BLaER1 treated with 17β-estradiol and CSF1 and Interleukin-3, amounts not matched to agents 10 nM and 100 nM (cell line): ENCODE results near the gene SLC9A2.

ENCODE experiments used
- H3K27ac ChIP-seq, 11 experiments: shearing (Covaris generic); formaldehyde crosslinking; 2 replicates each; pipeline ENCODE4 v1.8.1; 2022
- H3K27me3 ChIP-seq, 11 experiments: shearing (Covaris generic); formaldehyde crosslinking; 2 replicates each; pipeline ENCODE4 v1.8.1; 2022
- H3K36me3 ChIP-seq, 11 experiments: shearing (Covaris generic); formaldehyde crosslinking; 2 replicates each; pipeline ENCODE4 v1.8.1; 2022
- H3K4me1 ChIP-seq, 10 experiments: shearing (Covaris generic); formaldehyde crosslinking; 2 replicates each; pipeline ENCODE4 v1.8.1; 2022
- H3K4me2 ChIP-seq, 11 experiments: shearing (Covaris generic); formaldehyde crosslinking; 2 replicates each; pipeline ENCODE4 v1.8.1; 2022
- H3K4me3 ChIP-seq, 10 experiments: shearing (Covaris generic); formaldehyde crosslinking; 2 replicates each; pipeline ENCODE4 v1.8.1; 2022
- H3K9ac ChIP-seq, 11 experiments: shearing (Covaris generic); formaldehyde crosslinking; 2 replicates each; pipeline ENCODE4 v1.8.1; 2022
- H3K9me3 ChIP-seq, 11 experiments: shearing (Covaris generic); formaldehyde crosslinking; replicated peaks in 1 of 11; 2 replicates each; pipeline ENCODE4 v1.8.1; 2022
- H4K20me1 ChIP-seq, 11 experiments: shearing (Covaris generic); formaldehyde crosslinking; 2 replicates each; pipeline ENCODE4 v1.8.1; 2022
- Cebpa-rat ChIP-seq, 11 experiments: shearing (Covaris generic); IDR thresholded peaks; 2 replicates each; pipeline ENCODE4 v1.8.1; 2022

Gene SLC9A2

DNA sequence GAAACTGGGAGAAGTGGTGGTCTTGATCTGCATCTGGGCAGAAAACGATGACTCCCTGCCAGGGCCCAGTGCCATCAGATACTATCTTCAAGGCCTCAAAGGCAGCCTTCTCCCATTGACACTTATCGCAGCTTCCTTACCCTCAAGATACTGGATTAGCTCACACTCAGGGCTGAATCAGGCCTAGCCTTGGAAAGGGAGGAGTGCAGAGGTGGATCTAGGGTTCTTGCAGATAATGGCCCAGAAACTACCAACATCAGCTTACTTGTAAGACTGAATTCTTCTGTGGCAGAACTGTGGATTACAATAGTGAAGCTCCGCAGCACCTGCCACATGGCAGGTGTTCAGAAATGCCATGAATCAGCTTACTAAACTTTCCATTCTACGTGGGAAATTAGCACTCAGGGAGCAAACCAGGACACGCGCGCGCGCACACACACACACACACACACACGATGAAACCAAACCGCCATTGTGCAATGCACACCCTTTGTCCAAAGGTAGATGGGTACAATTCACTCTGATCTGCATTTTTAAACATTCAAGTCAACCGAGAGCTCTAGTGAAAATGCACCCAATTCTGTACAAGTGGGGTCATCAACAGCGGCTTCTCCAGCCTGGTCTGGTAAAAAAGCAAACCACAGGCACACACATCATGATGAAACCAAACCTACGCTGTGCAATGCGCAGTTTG is 116.2 kb downstream of the SLC9A2 start:
- H3K27ac ChIP-seq, result peak overlapping the region in 2 of 11 experiments; percentile 69 to 80; a peak in 4 of 22 replicates

DNA sequence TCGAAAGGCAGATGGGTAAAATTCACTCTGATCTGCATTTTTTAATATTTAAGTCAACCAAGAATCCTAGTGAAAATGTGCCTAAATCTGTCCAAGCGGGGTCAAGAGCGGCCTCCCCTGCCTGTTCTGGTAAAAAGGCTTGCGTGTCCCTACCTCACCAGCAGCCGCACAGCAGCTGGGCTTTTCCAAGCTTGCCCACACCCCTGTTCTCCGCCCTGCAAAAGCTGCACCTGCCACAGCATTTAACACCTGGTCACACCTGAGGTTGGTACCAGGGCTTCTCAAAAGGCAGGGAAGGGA is 116.7 kb downstream of the SLC9A2 start:
- no peaks in the 10 kb centered on the region for H3K27me3 ChIP-seq
- peak overlapping the region; percentile 81 to 100 (median 92) for H3K4me2 ChIP-seq
- H3K4me3 ChIP-seq, result peak overlapping the region; percentile 66 to 92 (median 88)
- H3K9ac ChIP-seq, result peak overlapping the region; percentile 79 to 90 (median 83)
- H3K4me1 ChIP-seq, result peaks cover 24 to 39% (median 29%) of the 10 kb centered on the region in 10 experiments
- peaks cover 11 to 19% (median 16%) of the 10 kb centered on the region in 11 experiments; a peak in 21 of 22 replicates for H3K36me3 ChIP-seq
- peaks cover 0 to 23% (median 3%) of the 10 kb centered on the region in 11 experiments; a peak in 5 of 22 replicates for H4K20me1 ChIP-seq
- no peaks in the 10 kb centered on the region for H3K9me3 ChIP-seq
- no peak for TF ChIP-seq Cebpa-rat (IDR thresholded peaks at IDR 0.05)
- peak overlapping the region; percentile 69 to 84 (median 80); a peak in 21 of 22 replicates for H3K27ac ChIP-seq

More for the DNA sequence above, 116.2 kb downstream of the SLC9A2 start:
- H3K9me3 ChIP-seq, result no peaks in the 10 kb centered on the region
- H4K20me1 ChIP-seq, result peaks cover 0 to 23% (median 3%) of the 10 kb centered on the region in 11 experiments; a peak in 5 of 22 replicates
- H3K36me3 ChIP-seq, result peaks cover 15 to 24% (median 21%) of the 10 kb centered on the region in 11 experiments; a peak in 21 of 22 replicates
- H3K4me2 ChIP-seq, result peak overlapping the region; percentile 81 to 100 (median 92)
- H3K4me1 ChIP-seq, result peaks cover 24 to 39% (median 29%) of the 10 kb centered on the region in 10 experiments
- no peak; a peak in 1 of 22 replicates for TF ChIP-seq Cebpa-rat (IDR thresholded peaks at IDR 0.05)
- peak overlapping the region; percentile 66 to 92 (median 88) for H3K4me3 ChIP-seq
- no peaks in the 10 kb centered on the region for H3K27me3 ChIP-seq
- H3K9ac ChIP-seq, result peak overlapping the region in 10 of 11 experiments; percentile 79 to 90 (median 84); a peak in 14 of 22 replicates

DNA sequence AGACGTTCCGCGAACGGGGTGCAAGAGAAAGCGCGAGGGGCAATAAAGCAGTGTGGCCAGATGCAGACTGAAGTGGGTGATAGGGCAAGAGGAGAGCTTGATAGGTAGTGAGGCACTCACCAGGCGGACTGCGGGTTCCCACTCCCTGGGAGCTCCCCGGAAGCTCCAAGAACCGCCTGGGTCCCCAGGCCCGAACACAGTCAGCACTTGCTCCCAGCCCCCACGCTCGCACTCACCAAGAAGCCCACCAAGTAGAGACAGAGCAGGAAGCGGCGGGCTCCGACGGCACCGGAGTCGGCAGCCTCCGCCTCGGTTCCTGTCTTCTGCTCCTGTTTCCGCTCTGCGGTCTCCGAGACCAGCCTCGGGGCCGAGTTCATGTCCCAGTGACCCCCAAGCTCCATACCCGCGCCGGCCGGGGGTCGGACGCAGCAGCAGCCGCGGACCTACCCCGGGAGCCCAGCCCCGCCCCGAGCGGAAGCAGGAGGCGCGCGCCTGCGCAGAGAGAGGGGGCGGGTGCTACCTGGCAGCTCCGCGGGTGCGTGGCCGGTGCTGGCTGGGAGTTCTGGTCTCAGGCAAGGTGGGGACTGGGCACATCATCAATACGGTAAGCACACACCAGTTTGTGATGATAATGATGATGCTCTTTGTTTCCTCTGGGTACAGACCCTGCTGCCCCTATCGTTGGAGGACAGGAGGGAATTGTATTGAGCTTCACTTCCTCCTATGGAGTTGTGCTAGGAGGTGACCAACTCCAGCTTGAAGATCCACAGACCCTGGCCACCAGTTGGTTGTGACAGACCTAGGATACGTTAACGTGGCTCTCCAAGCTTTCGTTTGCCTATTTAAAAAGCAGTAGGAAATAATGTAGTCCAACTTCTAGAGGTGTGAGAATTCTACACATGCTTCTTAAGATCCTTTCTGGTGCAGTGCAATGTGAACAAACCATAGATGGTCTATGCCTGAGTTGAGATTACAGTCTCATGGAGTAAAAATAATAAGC is 117.4 kb downstream of the SLC9A2 start:
- no peak for TF ChIP-seq Cebpa-rat (IDR thresholded peaks at IDR 0.05)
- peak overlapping the region; percentile 81 to 100 (median 92) for H3K4me2 ChIP-seq

DNA sequence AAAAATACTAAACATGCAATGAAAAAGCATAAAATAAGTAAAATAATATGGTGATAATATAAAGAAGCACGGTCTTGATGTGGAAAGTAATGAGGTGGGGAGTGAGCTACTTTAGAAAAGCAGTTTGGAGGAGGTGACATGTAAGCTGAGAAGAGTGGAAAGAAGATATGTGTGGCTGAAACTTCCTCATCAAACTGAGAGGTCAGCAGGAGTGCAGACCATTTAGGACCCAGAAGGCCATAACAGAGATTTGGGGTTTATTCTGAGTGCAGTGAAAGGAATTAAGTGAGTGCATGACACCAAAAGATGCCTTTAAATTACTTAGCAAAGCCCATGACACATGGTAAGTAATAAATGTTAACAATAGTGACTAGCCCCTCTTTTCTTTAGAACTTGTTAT is 118.1 kb downstream of the SLC9A2 start:
- Histone ChIP-seq H3K9me3 (peaks cover 0 to 4% (median 0%) of the 10 kb centered on the region in 11 experiments; a peak in 1 of 22 replicates), H3K4me3 (peak overlapping the region; percentile 66 to 92 (median 88)), H3K36me3 (peaks cover 0 to 5% (median 2%) of the 10 kb centered on the region in 11 experiments; a peak in 10 of 22 replicates), H4K20me1 (peaks cover 0 to 22% (median 3%) of the 10 kb centered on the region in 11 experiments; a peak in 4 of 22 replicates), H3K27ac (peak overlapping the region in 2 of 11 experiments; percentile 80 to 83; a peak in 6 of 22 replicates), H3K4me1 (peaks cover 24 to 39% (median 29%) of the 10 kb centered on the region in 10 experiments), H3K27me3 (no peaks in the 10 kb centered on the region), H3K4me2 (peak overlapping the region; percentile 81 to 100 (median 92)), H3K9ac (peak overlapping the region in 9 of 11 experiments; percentile 79 to 90 (median 83); a peak in 12 of 22 replicates)
- TF ChIP-seq Cebpa-rat (IDR thresholded peaks at IDR 0.05), result no peak

More for the DNA sequence above, 117.4 kb downstream of the SLC9A2 start:
- peaks cover 0 to 2% (median 0%) of the 10 kb centered on the region in 11 experiments; a peak in 1 of 22 replicates for H3K9me3 ChIP-seq
- peaks cover 24 to 39% (median 29%) of the 10 kb centered on the region in 10 experiments for H3K4me1 ChIP-seq
- peak overlapping the region; percentile 69 to 84 (median 80) for H3K27ac ChIP-seq
- peak overlapping the region; percentile 79 to 90 (median 83) for H3K9ac ChIP-seq
- peaks cover 0 to 23% (median 3%) of the 10 kb centered on the region in 11 experiments; a peak in 5 of 22 replicates for H4K20me1 ChIP-seq
- H3K27me3 ChIP-seq, result no peaks in the 10 kb centered on the region
- peaks cover 5 to 12% (median 9%) of the 10 kb centered on the region in 11 experiments; a peak in 21 of 22 replicates for H3K36me3 ChIP-seq
- H3K4me3 ChIP-seq, result peak overlapping the region; percentile 66 to 92 (median 88)

DNA sequence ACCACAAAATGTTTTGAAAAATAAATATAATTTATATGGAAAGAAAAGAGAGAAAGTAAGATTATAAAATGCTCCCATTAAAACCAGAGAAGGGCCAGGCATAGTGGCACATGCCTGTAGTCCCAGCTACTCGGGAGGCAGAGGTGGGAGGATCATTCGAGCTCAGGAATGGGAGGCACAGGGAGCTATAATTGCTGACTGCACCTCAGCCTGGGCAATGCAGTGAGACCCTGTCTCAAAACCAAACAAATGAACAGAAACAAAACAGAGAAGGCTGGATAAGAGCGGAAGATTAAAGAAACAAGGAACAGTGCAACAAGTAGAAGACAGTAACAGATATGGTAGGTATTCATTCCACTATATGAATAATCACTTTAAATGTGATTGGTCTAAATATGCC is 123.9 kb downstream of the SLC9A2 start:
- Histone ChIP-seq H3K27me3 (no peaks in the 10 kb centered on the region), H3K27ac (no peak overlapping the region), H3K9ac (no peak overlapping the region), H3K4me2 (no peak overlapping the region), H4K20me1 (no peaks in the 10 kb centered on the region), H3K9me3 (peaks cover 0 to 5% (median 0%) of the 10 kb centered on the region in 11 experiments; a peak in 2 of 22 replicates), H3K4me1 (peaks cover 0 to under 1% (median 0%) of the 10 kb centered on the region in 10 experiments; a peak in 3 of 20 replicates), H3K36me3 (no peaks in the 10 kb centered on the region), H3K4me3 (no peak overlapping the region)
- no peak for TF ChIP-seq Cebpa-rat (IDR thresholded peaks at IDR 0.05)

DNA sequence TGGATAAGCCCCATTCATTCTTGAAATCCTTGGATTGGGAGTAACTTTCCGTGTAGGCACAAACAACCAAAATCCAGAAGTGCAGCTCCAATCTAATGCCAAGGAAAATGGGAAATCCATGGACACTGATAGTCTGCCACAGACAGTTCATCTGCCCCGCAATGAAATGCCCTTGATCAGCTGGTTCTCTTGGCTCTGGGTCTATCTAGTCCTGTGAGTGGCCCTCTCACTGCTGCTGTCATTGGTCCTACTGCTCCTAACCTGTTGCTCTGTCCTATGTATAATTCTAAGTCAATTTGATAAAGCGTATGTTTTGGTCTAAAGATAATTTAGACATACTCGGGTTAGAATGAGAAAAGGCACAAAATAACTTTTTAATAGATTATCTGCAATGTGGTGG is 128.8 kb downstream of the SLC9A2 start:
- Histone ChIP-seq H3K9ac (no peak overlapping the region), H3K4me3 (no peak overlapping the region), H3K27me3 (no peaks in the 10 kb centered on the region), H3K4me1 (peaks cover 5 to 11% (median 8%) of the 10 kb centered on the region in 10 experiments; a peak in 16 of 20 replicates), H3K27ac (no peak overlapping the region), H4K20me1 (no peaks in the 10 kb centered on the region), H3K36me3 (no peaks in the 10 kb centered on the region), H3K4me2 (no peak overlapping the region), H3K9me3 (peaks cover 0 to 5% (median 0%) of the 10 kb centered on the region in 11 experiments; a peak in 1 of 22 replicates)
- TF ChIP-seq Cebpa-rat (IDR thresholded peaks at IDR 0.05), result no peak

DNA sequence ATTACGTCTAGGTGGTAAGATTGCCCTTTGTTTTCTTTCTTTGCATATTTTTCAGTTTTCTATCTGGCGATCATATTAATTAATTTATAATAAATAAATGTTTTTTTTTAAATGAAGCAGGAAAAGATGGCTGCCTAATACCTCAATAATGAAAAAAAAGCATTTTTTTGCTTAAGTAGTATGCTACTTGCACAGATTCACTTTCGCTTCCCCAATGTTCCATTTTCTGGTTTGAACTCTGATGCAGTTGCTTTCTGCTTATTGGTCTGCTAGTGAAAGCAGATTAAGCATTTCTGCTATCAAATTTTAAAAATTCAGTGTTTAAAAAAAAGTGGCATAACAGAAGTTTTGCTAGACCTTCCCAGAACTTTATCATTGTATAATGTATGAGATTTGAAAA is 130.6 kb downstream of the SLC9A2 start:
- H3K4me2 ChIP-seq, result peak overlapping the region in 1 of 11 experiments; percentile 5; a peak in 1 of 22 replicates
- no peak overlapping the region for H3K4me3 ChIP-seq
- H3K9ac ChIP-seq, result no peak overlapping the region
- no peaks in the 10 kb centered on the region for H4K20me1 ChIP-seq
- H3K27ac ChIP-seq, result no peak overlapping the region
- no peaks in the 10 kb centered on the region for H3K36me3 ChIP-seq
- H3K4me1 ChIP-seq, result peaks cover 5 to 11% (median 8%) of the 10 kb centered on the region in 10 experiments; a peak in 16 of 20 replicates
- peaks cover 0 to 5% (median 0%) of the 10 kb centered on the region in 11 experiments; a peak in 1 of 22 replicates for H3K9me3 ChIP-seq
- no peak for TF ChIP-seq Cebpa-rat (IDR thresholded peaks at IDR 0.05)
- no peaks in the 10 kb centered on the region for H3K27me3 ChIP-seq

DNA sequence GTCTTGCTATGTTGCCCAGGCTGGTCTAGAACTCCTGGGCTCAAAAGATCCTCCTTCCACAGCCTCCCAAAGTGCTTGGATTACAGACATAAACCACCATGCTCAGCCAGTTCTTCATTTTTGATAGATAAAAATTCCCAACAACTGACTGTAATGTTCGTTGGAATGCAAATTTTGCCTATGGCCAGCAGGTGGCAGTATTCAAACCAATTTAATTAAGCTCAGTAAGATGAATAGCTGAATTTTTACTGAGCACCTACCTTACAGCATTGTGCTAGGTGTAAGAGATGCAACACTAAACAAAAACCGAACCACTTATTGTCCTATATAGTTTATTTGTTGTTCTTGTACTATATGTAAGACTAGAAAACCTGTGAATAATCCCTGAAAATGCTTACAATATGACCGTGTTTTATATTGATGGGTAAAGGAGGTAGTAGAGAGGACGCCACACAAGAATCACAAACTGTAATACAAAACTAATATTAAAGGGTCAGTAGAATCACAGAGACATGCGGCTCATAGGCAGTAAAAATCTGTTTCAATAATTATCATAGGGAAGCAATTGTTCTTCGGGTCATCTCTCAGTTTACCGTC is 134.3 kb downstream of the SLC9A2 start:
- TF ChIP-seq Cebpa-rat (IDR thresholded peaks at IDR 0.05), result no peak
- Histone ChIP-seq H4K20me1 (no peaks in the 10 kb centered on the region), H3K27me3 (no peaks in the 10 kb centered on the region), H3K4me1 (peaks cover 6 to 16% (median 12%) of the 10 kb centered on the region in 10 experiments; a peak in 16 of 20 replicates), H3K9ac (no peak overlapping the region), H3K27ac (no peak overlapping the region), H3K36me3 (no peaks in the 10 kb centered on the region), H3K4me3 (no peak overlapping the region), H3K9me3 (peaks cover 0 to 9% (median 0%) of the 10 kb centered on the region in 11 experiments; a peak in 4 of 22 replicates), H3K4me2 (no peak overlapping the region)
